ENCODE measurements around the gene PPP4R4.

DNA sequence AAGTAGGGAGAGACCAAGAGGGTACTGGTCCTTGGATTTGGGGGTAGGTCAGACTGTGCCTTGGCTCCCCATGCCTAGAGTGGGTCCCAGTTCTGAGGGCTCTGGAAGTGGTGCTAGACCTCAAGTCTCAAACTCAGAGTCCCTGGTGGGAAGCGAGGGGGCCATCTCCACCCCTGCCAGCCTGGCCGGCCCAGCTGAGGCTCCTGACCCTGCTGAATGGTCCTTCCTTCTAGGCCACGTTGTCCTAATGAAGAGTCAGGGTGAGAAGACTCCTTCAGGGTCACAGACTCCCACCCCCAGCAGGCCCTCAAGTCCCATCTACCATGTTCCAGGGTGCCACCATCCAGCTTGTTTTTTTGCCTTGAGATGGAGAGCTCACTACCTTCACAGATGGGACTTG, 136.1 kb downstream of the PPP4R4 start:
- TF ChIP-seq, protein P1, sequence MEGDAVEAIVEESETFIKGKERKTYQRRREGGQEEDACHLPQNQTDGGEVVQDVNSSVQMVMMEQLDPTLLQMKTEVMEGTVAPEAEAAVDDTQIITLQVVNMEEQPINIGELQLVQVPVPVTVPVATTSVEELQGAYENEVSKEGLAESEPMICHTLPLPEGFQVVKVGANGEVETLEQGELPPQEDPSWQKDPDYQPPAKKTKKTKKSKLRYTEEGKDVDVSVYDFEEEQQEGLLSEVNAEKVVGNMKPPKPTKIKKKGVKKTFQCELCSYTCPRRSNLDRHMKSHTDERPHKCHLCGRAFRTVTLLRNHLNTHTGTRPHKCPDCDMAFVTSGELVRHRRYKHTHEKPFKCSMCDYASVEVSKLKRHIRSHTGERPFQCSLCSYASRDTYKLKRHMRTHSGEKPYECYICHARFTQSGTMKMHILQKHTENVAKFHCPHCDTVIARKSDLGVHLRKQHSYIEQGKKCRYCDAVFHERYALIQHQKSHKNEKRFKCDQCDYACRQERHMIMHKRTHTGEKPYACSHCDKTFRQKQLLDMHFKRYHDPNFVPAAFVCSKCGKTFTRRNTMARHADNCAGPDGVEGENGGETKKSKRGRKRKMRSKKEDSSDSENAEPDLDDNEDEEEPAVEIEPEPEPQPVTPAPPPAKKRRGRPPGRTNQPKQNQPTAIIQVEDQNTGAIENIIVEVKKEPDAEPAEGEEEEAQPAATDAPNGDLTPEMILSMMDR (IDR thresholded peaks at IDR 0.05) = no peak
- TF ChIP-seq POLR2AphosphoS5 (IDR thresholded peaks at IDR 0.05) (no peak), POLR2A (IDR thresholded peaks at IDR 0.05) (no peak)

Data from upper lobe of left lung (tissue), 4 donors.